ENCODE results near the gene RIPPLY1. TPM values are rescaled to one million over a fixed set of nuclear protein-coding genes. Genes with fewer than 3 reads are reported as not detected.

Gene RIPPLY1
- total RNA-seq, 4 donors from 2014 or later: not detected

GRCh38 chrX:106919932-106920452, 16.9 kb upstream of the RIPPLY1 start, which contains the start of gene CLDN2:
TSS of gene CLDN2 (plus strand) at chrX:106920402. CDS start at chrX:106928229, 7,827 bp downstream.
- Histone ChIP-seq H3K36me3 (no peaks in the 10 kb centered on the region), H3K4me3 (no peak within 1 kb of the TSS), H3K9me3 (no peaks in the 10 kb centered on the region), H3K27me3 (no peaks in the 10 kb centered on the region), H3K4me1 (peaks cover 0 to 5% (median 0%) of the 10 kb centered on the region in 3 donors), H3K27ac (no peak within 1 kb of the TSS)
- no peak for DNase-seq
- no peak for TF ChIP-seq POLR2A (IDR thresholded peaks at IDR 0.05)
- no peak for TF ChIP-seq CTCF (IDR thresholded peaks at IDR 0.05)
- intact Hi-C loops (cut with DNase I): no loop called here
- WGBS, 2 donors: 61 to 68% methylated on average over 2 of the region's 2 CpGs

GRCh38 chrX:106917830-106918500, 14.8 kb upstream of the RIPPLY1 start:
- 24 to 33% methylated on average over 4 to 6 of the region's 6 CpGs for WGBS, 2 donors

GRCh38 chrX:106912864-106913263, 9.7 kb upstream of the RIPPLY1 start:
- no peak overlapping the region for H3K4me3 ChIP-seq
- no peaks in the 10 kb centered on the region for H3K4me1 ChIP-seq
- no peaks in the 10 kb centered on the region for H3K36me3 ChIP-seq
- DNase-seq: no peak
- TF ChIP-seq POLR2A (IDR thresholded peaks at IDR 0.05) (no peak), CTCF (IDR thresholded peaks at IDR 0.05) (no peak)
- H3K27me3 ChIP-seq: no peaks in the 10 kb centered on the region
- H3K9me3 ChIP-seq: no peaks in the 10 kb centered on the region
- intact Hi-C loops (cut with DNase I): no loop called here
- WGBS, 2 donors: 22 to 34% methylated on average over 2 of the region's 2 CpGs
- no peak overlapping the region for H3K27ac ChIP-seq

More at GRCh38 chrX:106917830-106918500, 14.8 kb upstream of the RIPPLY1 start:
- no peak overlapping the region for H3K4me3 ChIP-seq
- DNase-seq: no peak
- no peaks in the 10 kb centered on the region for H3K36me3 ChIP-seq
- intact Hi-C loops (cut with DNase I): no loop called here
- H3K9me3 ChIP-seq: no peaks in the 10 kb centered on the region
- peaks cover 0 to 5% (median 0%) of the 10 kb centered on the region in 3 donors for H3K4me1 ChIP-seq
- no peak overlapping the region for H3K27ac ChIP-seq
- TF ChIP-seq POLR2A (IDR thresholded peaks at IDR 0.05) (no peak), CTCF (IDR thresholded peaks at IDR 0.05) (no peak)
- H3K27me3 ChIP-seq: no peaks in the 10 kb centered on the region

- H3K4me1 ChIP-seq: no peaks in the 10 kb centered on the region
- intact Hi-C loops (cut with DNase I): no loop called here
- TF ChIP-seq POLR2A (IDR thresholded peaks at IDR 0.05): no peak
- no peak for TF ChIP-seq CTCF (IDR thresholded peaks at IDR 0.05)
- H3K27me3 ChIP-seq: peaks cover 0 to 4% (median 0%) of the 10 kb centered on the region in 4 donors
- H3K27ac ChIP-seq: no peak overlapping the region
- H3K9me3 ChIP-seq: no peaks in the 10 kb centered on the region
- H3K36me3 ChIP-seq: no peaks in the 10 kb centered on the region
- H3K4me3 ChIP-seq: no peak overlapping the region
- WGBS, 2 donors: 20 to 48% methylated on average over 2 to 6 of the region's 6 CpGs
- no peak for DNase-seq
These were observed 3.2 kb upstream of the RIPPLY1 start for GRCh38 chrX:106906361-106906760.

GRCh38 chrX:106905064-106905708, 2.0 kb upstream of the RIPPLY1 start:
- intact Hi-C loops (cut with DNase I): no loop called here
- no peak for DNase-seq
- no peaks in the 10 kb centered on the region for H3K36me3 ChIP-seq
- no peak overlapping the region for H3K4me3 ChIP-seq
- TF ChIP-seq POLR2A (IDR thresholded peaks at IDR 0.05) (no peak), CTCF (IDR thresholded peaks at IDR 0.05) (no peak)
- H3K27ac ChIP-seq: no peak overlapping the region
- WGBS, 2 donors: 54 to 59% methylated on average over 2 to 5 of the region's 5 CpGs
- H3K9me3 ChIP-seq: no peaks in the 10 kb centered on the region
- H3K4me1 ChIP-seq: no peaks in the 10 kb centered on the region
- H3K27me3 ChIP-seq: peaks cover 0 to 14% (median 0%) of the 10 kb centered on the region in 4 donors
